B cell (primary cell): ENCODE data around the gene RTTN. TPM values are rescaled to one million over a fixed set of nuclear protein-coding genes. Genes with fewer than 3 reads are reported as not detected.

Experiments
- ATAC-seq: fragments of 200-7000 bp; cut with Tn5 transposase; one replicate; pipeline ENCODE4 v1.10.0; 2021; ENCODE audit warnings: low read depth, mild to moderate bottlenecking, moderate number of reproducible peaks, moderate library complexity
- CTCF ChIA-PET: fragments of 350-600 bp; sonication (Branson Sonifier 250); formaldehyde crosslinking; loops from one replicate; lab custom pipeline; 2021; ENCODE audit warnings: antibody characterized with exemption, inconsistent platforms; lab: Charles Lee
- POLR2A ChIA-PET: fragments of 350-600 bp; sonication (Branson Sonifier 250); formaldehyde crosslinking; loops from one replicate; lab custom pipeline; 2021; ENCODE audit warnings: antibody characterized with exemption; lab: Charles Lee
- DNase-seq: peaks from one replicate; pipeline ENCODE4 v3.0.0; 2013
- H2AFZ ChIP-seq: 2 replicates; pipeline ENCODE4 v1.6.1; 2012; ENCODE audit warnings: mild to moderate bottlenecking, low read depth, low read length; ENCODE audit not compliant: insufficient read depth, poor library complexity, severe bottlenecking
- H3K27ac ChIP-seq, 2 donors: 1 replicate in 1 of 2; 2 replicates in 1 of 2; pipeline ENCODE4 v1.5.1; 2012 to 2013; ENCODE audit warnings: low read length in 2 of 2, mild to moderate bottlenecking in 2 of 2, moderate library complexity in 1 of 2
- H3K27me3 ChIP-seq, 4 experiments: fragments of 200-600 bp in 1 of 4; sonication (generic) in 1 of 4; replicated peaks in 1 of 4; 1 replicate in 2 of 4; 2 replicates in 2 of 4; pipeline versions ENCODE4 v1.6.1 to v1.7.0; 2013 to 2016; ENCODE audit warnings: low read length in 3 of 4, mild to moderate bottlenecking in 2 of 4, mixed read lengths in 1 of 4, moderate library complexity in 1 of 4; ENCODE audit not compliant: insufficient read depth in 4 of 4, control insufficient read depth in 3 of 4; ENCODE audit errors: control extremely low read depth in 1 of 4
- H3K36me3 ChIP-seq, 2 experiments: replicated peaks in 1 of 2; 1 replicate in 1 of 2; 2 replicates in 1 of 2; pipeline versions ENCODE4 v1.6.1 to v1.7.1; 2013; ENCODE audit warnings: low read length in 1 of 2; ENCODE audit not compliant: insufficient read depth in 2 of 2, control insufficient read depth in 1 of 2; ENCODE audit errors: control extremely low read depth in 1 of 2, extremely low read depth in 1 of 2
- H3K4me1 ChIP-seq, 2 donors: fragments of 200-600 bp in 1 of 2; sonication (generic) in 1 of 2; 1 replicate in 1 of 2; 2 replicates in 1 of 2; pipeline versions ENCODE4 v1.5.1 to v1.6.1; 2013 to 2017; ENCODE audit warnings: low read length in 2 of 2; ENCODE audit not compliant: control insufficient read depth in 2 of 2, insufficient read depth in 2 of 2
- H3K4me2 ChIP-seq: replicated peaks from 2 replicates; pipeline ENCODE3; 2012; ENCODE audit warnings: mild to moderate bottlenecking, low read depth, low read length; ENCODE audit not compliant: poor library complexity, severe bottlenecking
- H3K4me3 ChIP-seq, 5 experiments: fragments of 200-600 bp in 1 of 5; sonication (generic) in 1 of 5; 1 replicate in 3 of 5; 2 replicates in 2 of 5; pipeline versions ENCODE4 v1.5.1 to v1.7.0; 2011 to 2016; ENCODE audit warnings: low read length in 4 of 5, mild to moderate bottlenecking in 4 of 5, low read depth in 2 of 5, control low read depth in 1 of 5, moderate library complexity in 1 of 5; ENCODE audit not compliant: insufficient read depth in 1 of 5; ENCODE audit errors: control extremely low read depth in 1 of 5, extremely low read depth in 1 of 5
- H3K79me2 ChIP-seq: fragments of 200-600 bp; sonication (generic); one replicate; pipeline ENCODE4 v1.6.0; 2016; ENCODE audit warnings: low read length; ENCODE audit not compliant: control insufficient read depth, insufficient read depth
- H3K9ac ChIP-seq: fragments of 200-600 bp; sonication (generic); 2 replicates; pipeline ENCODE4 v1.6.1; 2017; ENCODE audit warnings: mild to moderate bottlenecking, low read length, moderate library complexity
- H3K9me3 ChIP-seq, 3 donors: one replicate each; pipeline versions ENCODE4 v1.6.1 to v1.7.1; 2013; ENCODE audit warnings: low read length in 2 of 3; ENCODE audit not compliant: control insufficient read depth in 2 of 3, insufficient read depth in 1 of 3; ENCODE audit errors: control extremely low read depth in 1 of 3
- H4K20me1 ChIP-seq: 2 replicates; pipeline ENCODE4 v1.6.0; 2012; ENCODE audit warnings: mild to moderate bottlenecking, low read length; ENCODE audit not compliant: insufficient read depth, control insufficient read depth, poor library complexity, severe bottlenecking
- H3K27ac Mint-ChIP-seq: one replicate; pipeline ENCODE4 v1.8.0; 2021; ENCODE audit warnings: mixed read lengths
- H3K27me3 Mint-ChIP-seq: one replicate; pipeline ENCODE4 v1.8.0; 2021; ENCODE audit warnings: mixed read lengths
- H3K4me1 Mint-ChIP-seq: one replicate; pipeline ENCODE4 v1.8.0; 2021; ENCODE audit warnings: mixed read lengths
- H3K4me3 Mint-ChIP-seq: one replicate; pipeline ENCODE4 v1.8.0; 2021; ENCODE audit warnings: mixed read lengths
- H3K9me3 Mint-ChIP-seq: one replicate; pipeline ENCODE4 v1.8.0; 2022; ENCODE audit warnings: mixed read lengths; ENCODE audit not compliant: insufficient read depth
- CTCF ChIP-seq: fragments of 200-600 bp; IDR thresholded peaks from one replicate; pipeline ENCODE4 v1.8.0; 2022; ENCODE audit warnings: antibody characterized with exemption, mild to moderate bottlenecking
- EZH2 ChIP-seq: IDR thresholded peaks from 2 replicates; pipeline ENCODE4 v1.6.1; 2012; ENCODE audit warnings: borderline replicate concordance, low read depth, mild to moderate bottlenecking, moderate library complexity, low read length; ENCODE audit not compliant: insufficient read depth, poor library complexity, severe bottlenecking
- WGBS: methylation state at CpG from one replicate; pipeline ENCODE4 v1.1.5; 2013; ENCODE audit warnings: missing lambda C conversion rate; ENCODE audit not compliant: insufficient coverage; 5-methylcytosine and 5-hydroxymethylcytosine counted together
- intact Hi-C: fragments of 100-400 bp; cut with micrococcal nuclease; formaldehyde crosslinking; loops from one replicate; pipeline ENCODE4 v1.10.0; 2022
- polyA plus RNA-seq: library from polyadenylated mRNA; depleted of rRNA; stranded (reverse); fragments of >200 nt; gene quantifications from 2 replicates; pipeline ENCODE4 v1.2.3, GENCODE V29; 2012
- total RNA-seq, 2 donors: library from RNA; stranded (reverse); fragments of 120-200 nt in 1 of 2; gene quantifications; 1 replicate in 1 of 2; 2 replicates in 1 of 2; pipeline versions ENCODE4 v1.2.3 to v1.2.4, GENCODE V29; 2013 to 2022

RTTN gene
- total and polyA plus RNA-seq, 2 donors (not counting 1 experiment from before 2014, with no cell fraction given), result 10.0 to 41.2 TPM

- CTCF ChIA-PET, result no interaction called here
Measured at GRCh38 chr18:70021043-70021442, 184.4 kb downstream of the RTTN start.

GRCh38 chr18:70019991-70020390 lies 185.5 kb downstream of the RTTN start:
- CTCF ChIA-PET, result no interaction called here
- no peaks in the 10 kb centered on the region for H3K27me3 ChIP-seq
- no peaks in the 10 kb centered on the region for H3K9me3 ChIP-seq
- intact Hi-C loops, result no loop called here
- H3K27ac ChIP-seq, result no peak overlapping the region
- H3K4me1 ChIP-seq, result no peaks in the 10 kb centered on the region
- H3K4me3 ChIP-seq, result no peak overlapping the region
- no peak overlapping the region for H3K9ac ChIP-seq
- DNase-seq (no peak), ATAC-seq (no peak)
- no peaks in the 10 kb centered on the region for H3K27me3 Mint-ChIP-seq
- H3K27ac Mint-ChIP-seq, result no peak overlapping the region
- no peaks in the 10 kb centered on the region for H4K20me1 ChIP-seq
- no peaks in the 10 kb centered on the region for H3K79me2 ChIP-seq
- no peak overlapping the region for H3K4me3 Mint-ChIP-seq
- no peak for TF ChIP-seq CTCF
- no peaks in the 10 kb centered on the region for H3K4me1 Mint-ChIP-seq
- H3K36me3 ChIP-seq, result peaks cover 0 to 50% of the 10 kb centered on the region in 2 experiments
- H3K9me3 Mint-ChIP-seq, result no peaks in the 10 kb centered on the region
- no CpG with 5 or more reads among the region's 2 CpGs for WGBS
- H3K4me2 ChIP-seq, result no peak overlapping the region
- POLR2A ChIA-PET, result no interaction called here
- no peak overlapping the region for H2AFZ ChIP-seq

More at GRCh38 chr18:70021043-70021442, 184.4 kb downstream of the RTTN start:
- no peak overlapping the region for H3K4me2 ChIP-seq
- ATAC-seq, result no peak
- intact Hi-C loops, result no loop called here
- no peaks in the 10 kb centered on the region for H3K4me1 ChIP-seq
- no peaks in the 10 kb centered on the region for H4K20me1 ChIP-seq
- TF ChIP-seq EZH2 (no peak), CTCF (no peak)
- H3K9me3 ChIP-seq, result no peaks in the 10 kb centered on the region
- H3K27me3 Mint-ChIP-seq, result no peaks in the 10 kb centered on the region
- H2AFZ ChIP-seq, result no peak overlapping the region
- H3K4me3 ChIP-seq, result no peak overlapping the region
- H3K4me1 Mint-ChIP-seq, result no peaks in the 10 kb centered on the region
- H3K36me3 ChIP-seq, result peaks cover 0 to 49% of the 10 kb centered on the region in 2 experiments
- no peaks in the 10 kb centered on the region for H3K9me3 Mint-ChIP-seq
- no peak for DNase-seq
- H3K4me3 Mint-ChIP-seq, result no peak overlapping the region
- POLR2A ChIA-PET, result no interaction called here
- no peak overlapping the region for H3K27ac Mint-ChIP-seq
- WGBS, result no CpG with 5 or more reads among the region's 1 CpG
- no peak overlapping the region for H3K27ac ChIP-seq
- no peaks in the 10 kb centered on the region for H3K79me2 ChIP-seq
- no peaks in the 10 kb centered on the region for H3K27me3 ChIP-seq
- H3K9ac ChIP-seq, result no peak overlapping the region
